Prostate gland (tissue), 2 donors: ENCODE results near the gene ERBB2.

Source experiments
- CTCF ChIP-seq, 4 experiments: fragments of 200-600 bp in 2 of 4; fragments of 450-650 bp in 2 of 4; sonication (generic) in 2 of 4; IDR thresholded peaks; 1 replicate in 3 of 4; 2 replicates in 1 of 4; pipeline ENCODE4 v1.5.1; 2016 to 2019; ENCODE audit warnings: antibody characterized with exemption in 4 of 4, mild to moderate bottlenecking in 2 of 4, moderate library complexity in 2 of 4
- POLR2A ChIP-seq: fragments of 450-650 bp; IDR thresholded peaks from one replicate; pipeline ENCODE4 v1.6.1; 2016; ENCODE audit warnings: antibody characterized with exemption, mild to moderate bottlenecking
- POLR2AphosphoS5 ChIP-seq: sonication (generic); formaldehyde crosslinking; IDR thresholded peaks from one replicate; pipeline ENCODE4 v1.6.1; 2017; ENCODE audit warnings: antibody characterized with exemption

- TF ChIP-seq POLR2A = peak; percentile 10
- TF ChIP-seq CTCF (IDR thresholded peaks at IDR 0.05) = no peak
- TF ChIP-seq POLR2AphosphoS5 = peak; percentile 49
Observed at GRCh38 chr17:39738568-39738901, 38.7 kb downstream of the ERBB2 start.
